HL-60 (cell line): Measurements from ENCODE around the gene CTNND2.

Source experiments
- DNase-seq, 2 experiments: peaks; one replicate each; pipeline ENCODE4 v3.0.0-alpha.2; 2010 to 2020; ENCODE audit warnings: low read depth in 1 of 2, low spot score in 1 of 2
- H3K27ac ChIP-seq: fragments of 250-450 bp; sonication (Bioruptor Pico); replicated peaks from 2 replicates; pipeline ENCODE4 v1.5.1; 2020; ENCODE audit warnings: mild to moderate bottlenecking, moderate library complexity
- H3K27me3 ChIP-seq: fragments of 250-450 bp; sonication (Bioruptor Pico); 2 replicates; pipeline ENCODE4 v1.5.1; 2021; ENCODE audit warnings: mild to moderate bottlenecking, moderate library complexity; ENCODE audit not compliant: insufficient read depth, poor library complexity, severe bottlenecking
- H3K4me3 ChIP-seq: replicated peaks from 2 replicates; pipeline ENCODE4 v1.5.1; 2011; ENCODE audit warnings: mild to moderate bottlenecking, control low read depth, low read length; ENCODE audit not compliant: insufficient read depth
- CTCF ChIP-seq: IDR thresholded peaks from one replicate; pipeline ENCODE4 v1.5.1; 2011; ENCODE audit warnings: low read length, control low read depth, inconsistent platforms; ENCODE audit not compliant: insufficient read depth
- GABPA ChIP-seq: IDR thresholded peaks from 2 replicates; pipeline ENCODE4 v1.6.1; 2012; ENCODE audit warnings: low read depth
- POLR2AphosphoS5 ChIP-seq: IDR thresholded peaks from 2 replicates; pipeline ENCODE4 v1.6.1; 2012; ENCODE audit warnings: low read depth
- SPI1 ChIP-seq: IDR thresholded peaks from 2 replicates; pipeline ENCODE4 v1.6.1; 2012; ENCODE audit warnings: low read depth, mild to moderate bottlenecking, borderline replicate concordance
- TF ChIP-seq, protein P1 (sequence below): IDR thresholded peaks from 2 replicates; pipeline ENCODE4 v1.6.1; 2012; ENCODE audit warnings: low read depth; ENCODE audit not compliant: insufficient replicate concordance

The CTNND2 gene

GRCh38 chr5:11476866-11477265 lies 427.4 kb downstream of the CTNND2 start:
- no peak for TF ChIP-seq CTCF
- TF ChIP-seq, protein P1, sequence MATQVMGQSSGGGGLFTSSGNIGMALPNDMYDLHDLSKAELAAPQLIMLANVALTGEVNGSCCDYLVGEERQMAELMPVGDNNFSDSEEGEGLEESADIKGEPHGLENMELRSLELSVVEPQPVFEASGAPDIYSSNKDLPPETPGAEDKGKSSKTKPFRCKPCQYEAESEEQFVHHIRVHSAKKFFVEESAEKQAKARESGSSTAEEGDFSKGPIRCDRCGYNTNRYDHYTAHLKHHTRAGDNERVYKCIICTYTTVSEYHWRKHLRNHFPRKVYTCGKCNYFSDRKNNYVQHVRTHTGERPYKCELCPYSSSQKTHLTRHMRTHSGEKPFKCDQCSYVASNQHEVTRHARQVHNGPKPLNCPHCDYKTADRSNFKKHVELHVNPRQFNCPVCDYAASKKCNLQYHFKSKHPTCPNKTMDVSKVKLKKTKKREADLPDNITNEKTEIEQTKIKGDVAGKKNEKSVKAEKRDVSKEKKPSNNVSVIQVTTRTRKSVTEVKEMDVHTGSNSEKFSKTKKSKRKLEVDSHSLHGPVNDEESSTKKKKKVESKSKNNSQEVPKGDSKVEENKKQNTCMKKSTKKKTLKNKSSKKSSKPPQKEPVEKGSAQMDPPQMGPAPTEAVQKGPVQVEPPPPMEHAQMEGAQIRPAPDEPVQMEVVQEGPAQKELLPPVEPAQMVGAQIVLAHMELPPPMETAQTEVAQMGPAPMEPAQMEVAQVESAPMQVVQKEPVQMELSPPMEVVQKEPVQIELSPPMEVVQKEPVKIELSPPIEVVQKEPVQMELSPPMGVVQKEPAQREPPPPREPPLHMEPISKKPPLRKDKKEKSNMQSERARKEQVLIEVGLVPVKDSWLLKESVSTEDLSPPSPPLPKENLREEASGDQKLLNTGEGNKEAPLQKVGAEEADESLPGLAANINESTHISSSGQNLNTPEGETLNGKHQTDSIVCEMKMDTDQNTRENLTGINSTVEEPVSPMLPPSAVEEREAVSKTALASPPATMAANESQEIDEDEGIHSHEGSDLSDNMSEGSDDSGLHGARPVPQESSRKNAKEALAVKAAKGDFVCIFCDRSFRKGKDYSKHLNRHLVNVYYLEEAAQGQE: no peak
- no peak for TF ChIP-seq GABPA
- TF ChIP-seq POLR2AphosphoS5: no peak
- TF ChIP-seq SPI1: no peak
- Histone ChIP-seq H3K4me3 (no peak overlapping the region), H3K27me3 (no peaks in the 10 kb centered on the region), H3K27ac (no peak overlapping the region)
- no peak for DNase-seq

DNA sequence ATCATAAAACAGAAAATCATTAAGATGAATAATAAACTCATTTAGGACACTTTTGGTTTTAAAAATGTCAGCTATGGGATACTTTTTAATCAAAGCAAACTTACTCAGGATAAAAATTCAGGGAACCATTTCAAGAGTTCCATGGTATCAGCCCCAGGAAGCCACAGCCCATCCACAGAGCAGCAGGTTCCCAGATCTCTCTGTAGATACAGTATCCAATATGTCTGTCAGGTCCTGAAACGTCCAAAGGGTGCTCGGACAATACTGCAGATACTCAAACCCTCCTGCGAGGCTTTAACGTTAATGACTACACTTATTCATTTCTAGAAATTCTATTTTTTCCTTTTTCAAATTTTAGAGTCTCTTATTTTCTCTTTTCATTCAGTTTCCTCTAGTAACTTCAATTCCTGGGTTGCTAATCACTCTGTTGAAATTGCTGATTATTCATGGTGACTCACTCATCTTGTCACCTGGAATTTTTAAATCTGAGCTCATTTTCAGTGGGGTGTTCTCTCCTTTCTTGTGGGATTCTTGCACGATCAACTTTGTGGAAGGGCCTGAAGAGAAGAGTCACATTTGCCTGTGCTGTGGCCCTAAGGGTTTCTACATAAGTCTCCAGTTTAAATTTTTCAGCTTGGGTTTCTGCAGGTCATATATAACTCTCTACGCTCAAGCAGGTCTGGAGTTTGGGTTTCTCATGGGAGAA lies 435.8 kb downstream of the CTNND2 start:
- Histone ChIP-seq H3K27me3 (no peaks in the 10 kb centered on the region), H3K27ac (no peak overlapping the region), H3K4me3 (no peak overlapping the region)
- no peak for DNase-seq
- no peak for TF ChIP-seq POLR2AphosphoS5
- no peak for TF ChIP-seq SPI1
- TF ChIP-seq, protein P1: no peak
- no peak for TF ChIP-seq CTCF
- no peak for TF ChIP-seq GABPA

DNA sequence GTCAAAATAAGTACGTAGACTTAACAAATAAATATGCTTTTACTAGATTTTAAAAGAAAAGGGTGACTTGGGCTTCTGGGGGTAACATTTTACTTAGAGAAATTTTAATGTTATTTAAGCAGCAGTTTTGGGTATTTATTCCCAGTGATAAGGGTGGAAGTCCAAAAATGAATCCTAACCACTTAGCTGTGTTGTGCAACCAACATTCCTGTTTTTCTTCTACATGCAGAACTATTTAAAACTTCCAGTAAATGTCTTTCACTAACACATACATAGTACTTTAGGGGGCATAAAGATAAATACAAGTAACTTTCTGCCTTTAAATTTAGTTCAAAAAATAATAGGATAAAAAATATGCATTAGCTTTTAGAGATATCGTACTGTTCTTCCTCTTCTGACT lies 436.7 kb downstream of the CTNND2 start:
- no peak overlapping the region for H3K27ac ChIP-seq
- no peaks in the 10 kb centered on the region for H3K27me3 ChIP-seq
- H3K4me3 ChIP-seq: no peak overlapping the region
- TF ChIP-seq, protein P1: no peak
- TF ChIP-seq POLR2AphosphoS5 (no peak), CTCF (no peak), GABPA (no peak), SPI1 (no peak)
- DNase-seq: no peak
